ENCODE measurements around the gene KIF5C.
"Not testable (repeated sequence)": the region's sequence is repeated elsewhere in the genome, so short reads cannot be mapped to it uniquely, and the experiment has no call there.

The KIF5C gene

DNA sequence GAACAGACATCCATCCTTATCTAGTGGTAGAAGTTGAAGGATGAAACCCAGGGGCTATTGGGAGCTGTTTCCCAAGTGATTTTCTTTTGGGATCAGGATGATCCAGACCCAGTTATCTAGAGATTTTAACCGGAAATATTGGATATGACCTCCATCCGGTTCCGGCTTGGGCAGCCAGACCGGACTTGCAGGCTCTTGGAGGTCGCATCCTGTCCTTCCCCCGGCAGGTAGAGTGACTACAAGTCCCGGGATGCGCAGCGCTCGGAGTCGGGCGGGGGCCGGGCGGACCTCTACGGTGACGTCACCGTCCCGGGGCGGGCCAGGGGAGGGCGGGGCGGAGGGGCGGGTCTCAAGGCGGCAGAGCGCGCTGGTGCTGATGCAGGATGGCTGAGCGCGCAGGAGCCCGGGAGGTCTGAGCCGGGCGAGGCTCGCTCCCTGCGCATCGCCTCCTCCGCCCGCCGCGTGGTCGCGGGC is at the start of gene KIF5C:
Gene KIF5C (plus strand): TSS at position 360 of the 474 bp plus-strand sequence. CDS start 391 bp downstream, outside the sequence.
- DNase-seq: peak; percentile 13 to 18

DNA sequence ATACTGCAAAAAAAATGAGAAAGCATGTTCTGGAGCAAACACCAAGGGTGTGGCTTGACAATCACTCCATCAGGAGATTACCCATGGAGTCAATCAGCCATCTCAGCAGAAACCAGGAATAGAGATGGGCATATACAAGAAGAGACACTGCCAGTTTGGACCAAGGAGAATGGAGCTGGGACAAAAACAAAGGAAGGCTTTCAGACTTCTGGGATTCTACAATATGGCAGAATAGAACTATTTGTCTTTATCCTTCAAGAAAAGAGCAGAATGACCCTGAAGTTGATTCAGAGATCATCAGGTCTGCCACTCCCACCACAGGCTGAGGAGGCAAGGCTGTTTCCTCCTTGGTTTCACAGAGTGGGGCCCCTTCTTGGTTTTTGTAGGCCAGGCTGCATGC is 48.2 kb upstream of the KIF5C start:
- no peak for DNase-seq

DNA sequence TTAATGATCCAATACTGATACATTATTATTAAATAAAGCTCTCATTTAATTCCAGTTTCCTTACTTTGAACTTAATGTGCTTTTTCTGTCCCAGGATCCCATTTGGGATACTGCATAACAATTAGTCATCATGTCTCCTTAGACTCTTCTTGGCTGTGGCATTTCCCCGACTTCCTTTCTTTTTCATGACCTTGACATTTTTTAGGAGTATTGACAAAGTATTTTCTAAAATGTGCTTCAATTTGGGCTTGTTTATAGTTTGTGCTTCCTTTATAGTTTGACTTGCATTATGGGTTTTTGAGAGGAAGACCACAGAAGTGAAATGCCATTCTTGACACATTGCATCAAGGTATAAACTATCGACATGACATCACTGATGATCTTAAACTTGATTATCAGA is 46.1 kb upstream of the KIF5C start:
- DNase-seq: no peak

DNA sequence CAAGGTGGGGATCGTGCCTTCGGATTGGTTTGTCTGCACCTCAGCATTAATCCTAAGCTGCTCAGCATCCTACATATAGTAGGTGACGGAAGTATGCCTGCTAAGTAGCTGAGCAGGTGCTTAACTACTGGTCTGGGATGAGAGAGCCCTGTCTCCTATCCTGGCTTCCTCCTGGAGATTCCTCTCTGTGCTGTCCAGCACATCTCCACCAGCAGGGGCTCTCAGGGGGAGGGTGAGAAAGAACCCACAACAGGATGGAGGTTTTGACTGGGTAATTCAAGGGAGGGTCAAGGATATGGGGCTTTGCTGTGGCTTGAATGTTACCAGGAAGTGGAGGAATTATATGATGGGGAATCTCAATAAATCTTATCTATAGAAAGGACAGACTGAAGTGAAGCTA is 45.4 kb upstream of the KIF5C start:
- no peak for DNase-seq

DNA sequence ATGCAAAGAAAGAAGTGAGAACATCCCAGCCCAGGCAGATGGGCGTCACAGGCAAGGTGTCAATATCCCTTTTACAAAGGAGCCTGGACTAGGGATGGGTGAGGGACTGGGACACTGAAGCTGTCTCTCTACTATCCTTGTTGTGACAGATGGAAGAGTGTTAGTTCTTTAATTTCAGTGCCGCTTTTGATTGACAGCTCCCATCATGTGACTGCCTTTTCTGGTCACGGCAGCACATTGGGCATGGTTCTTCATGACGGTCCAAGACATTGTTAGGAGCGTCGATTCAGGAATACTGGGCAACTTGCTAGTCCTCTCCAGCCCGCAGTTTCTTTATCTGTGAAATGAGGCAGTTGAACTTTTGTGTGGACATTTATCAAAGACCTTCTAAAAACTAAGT is 42.4 kb upstream of the KIF5C start:
- DNase-seq: no peak

DNA sequence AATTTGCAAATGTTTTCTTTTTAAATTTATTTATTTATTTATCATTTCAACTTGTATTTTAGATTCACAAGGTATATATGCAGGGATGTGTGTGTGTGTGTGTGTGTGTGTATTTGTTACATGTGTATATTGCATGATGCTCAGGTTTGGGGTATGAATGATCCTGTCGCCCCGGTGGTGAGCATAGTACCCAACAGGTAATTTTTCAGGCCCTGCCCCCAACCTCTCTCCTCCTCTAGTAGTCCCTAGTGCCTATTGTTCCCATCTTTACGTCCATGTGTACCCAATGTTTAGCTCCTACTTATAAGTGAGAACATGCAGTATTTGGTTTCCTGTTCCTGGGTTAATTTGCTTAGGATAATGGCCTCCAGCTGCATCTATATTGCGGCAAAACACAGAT is 33.0 kb upstream of the KIF5C start:
- no peak for DNase-seq

DNA sequence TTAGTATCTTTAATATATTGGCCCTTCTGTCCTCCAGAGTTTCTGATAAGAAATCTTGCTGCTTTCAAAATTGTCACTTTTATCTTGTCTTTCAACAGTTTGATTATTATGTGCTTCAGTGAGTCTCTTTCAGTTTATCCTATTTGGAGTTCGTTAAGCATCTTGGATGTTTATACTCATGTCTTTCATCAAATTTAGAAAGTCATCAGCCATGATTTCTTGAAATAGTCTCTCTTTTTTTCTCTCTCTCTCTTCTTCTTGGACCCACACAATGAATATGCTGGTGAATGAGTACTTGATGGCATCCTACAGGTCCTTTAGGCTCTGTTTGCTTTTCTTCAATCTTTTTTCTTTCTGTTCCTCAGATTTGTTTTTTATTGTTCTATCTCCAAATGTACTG is 26.9 kb upstream of the KIF5C start:
- no peak for DNase-seq

DNA sequence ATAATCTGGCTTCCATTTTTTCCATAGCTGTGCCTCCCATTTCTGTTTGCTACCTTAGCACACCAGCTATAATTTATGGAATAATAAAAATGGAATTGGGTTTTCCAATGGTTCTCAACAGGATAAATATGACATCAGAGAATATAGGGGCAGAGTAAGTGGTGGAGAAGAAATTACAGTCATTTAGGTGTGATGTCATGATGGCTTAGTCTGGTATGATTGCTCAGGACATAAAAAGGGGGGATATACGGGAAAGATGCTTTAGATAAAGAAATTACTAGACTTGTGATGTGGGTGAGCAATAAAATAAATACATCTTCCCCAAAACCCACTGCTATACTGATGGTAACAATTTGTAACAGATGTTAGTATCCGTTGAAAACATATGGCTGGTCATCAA is 21.6 kb upstream of the KIF5C start:
- no peak for DNase-seq

DNA sequence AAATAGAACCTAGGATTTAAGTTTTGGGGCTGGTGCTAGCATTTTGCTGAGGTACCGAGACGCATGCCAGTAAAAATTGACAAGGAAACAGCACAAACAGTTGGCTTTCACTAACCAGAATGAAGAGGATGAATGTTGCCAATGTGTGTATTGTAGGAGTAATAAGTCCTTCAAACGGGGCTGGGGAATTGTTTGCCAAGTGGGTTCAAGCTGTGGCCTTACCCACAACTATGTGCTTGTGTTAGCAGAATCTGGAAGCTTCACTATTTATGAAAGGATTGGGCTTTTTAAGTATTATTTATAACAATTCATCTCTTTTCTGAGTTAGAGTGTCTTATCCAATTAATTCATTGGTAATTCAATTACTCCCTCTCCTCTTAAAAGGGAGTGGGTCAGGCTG is 15.0 kb upstream of the KIF5C start:
- no peak for DNase-seq

DNA sequence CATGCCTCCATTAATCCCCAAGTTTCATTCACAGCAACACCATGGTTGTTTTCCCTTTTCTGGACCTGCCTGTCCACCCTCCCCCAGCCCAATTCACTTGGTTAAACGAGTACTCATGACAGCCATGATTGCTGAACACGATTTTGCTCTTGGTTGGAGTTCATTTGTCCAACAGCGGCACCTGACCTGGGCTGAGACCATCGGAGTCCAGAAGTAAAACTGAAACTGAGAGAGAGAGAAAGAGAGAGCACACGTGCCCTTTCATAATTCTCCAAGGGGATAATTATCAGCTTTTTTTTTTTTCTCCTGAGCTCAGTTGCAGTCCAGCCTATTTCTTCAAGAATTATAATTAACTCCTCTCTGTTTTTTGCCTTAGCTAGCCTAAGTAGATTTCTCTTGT is 13.7 kb upstream of the KIF5C start:
- DNase-seq: no peak

DNA sequence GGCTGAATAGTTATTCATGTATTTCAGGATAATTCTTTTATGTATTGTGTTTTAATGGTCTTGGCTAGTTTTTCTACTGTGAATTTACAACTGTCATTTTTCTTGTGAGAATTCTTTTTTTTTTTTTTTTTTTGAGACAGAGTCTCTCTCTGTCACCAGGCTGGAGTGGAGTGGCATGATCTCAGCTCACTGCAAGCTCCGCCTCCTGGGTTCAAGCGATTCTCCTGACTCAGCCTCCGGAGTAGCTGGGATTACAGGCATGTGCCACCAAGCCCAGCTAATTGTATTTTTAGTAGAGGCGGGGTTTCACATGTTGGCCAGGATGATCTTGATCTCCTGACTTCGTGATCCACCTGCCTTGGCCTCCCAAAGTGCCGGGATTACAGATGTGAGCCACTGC is 12.5 kb upstream of the KIF5C start:
- DNase-seq: not testable (repeated sequence)

DNA sequence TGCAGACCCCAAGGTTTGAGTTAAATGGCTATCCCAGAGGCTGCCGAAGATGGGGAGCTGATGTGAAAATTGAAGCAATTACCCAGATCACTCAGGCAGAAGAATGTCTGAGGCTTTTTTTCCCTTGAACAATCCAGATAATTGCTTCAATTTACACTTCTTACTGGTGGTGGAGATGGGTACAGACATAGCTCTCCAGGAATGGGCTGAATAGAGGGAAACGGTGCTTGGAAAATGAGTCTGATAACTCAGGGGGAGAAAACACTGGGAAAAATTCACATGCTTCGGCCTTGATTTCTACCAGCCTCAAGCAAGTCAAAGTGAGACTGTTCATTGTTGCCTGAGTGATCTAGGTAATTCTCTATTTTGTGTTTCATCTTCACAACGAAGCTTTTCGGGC is 9.5 kb upstream of the KIF5C start:
- no peak for DNase-seq

DNA sequence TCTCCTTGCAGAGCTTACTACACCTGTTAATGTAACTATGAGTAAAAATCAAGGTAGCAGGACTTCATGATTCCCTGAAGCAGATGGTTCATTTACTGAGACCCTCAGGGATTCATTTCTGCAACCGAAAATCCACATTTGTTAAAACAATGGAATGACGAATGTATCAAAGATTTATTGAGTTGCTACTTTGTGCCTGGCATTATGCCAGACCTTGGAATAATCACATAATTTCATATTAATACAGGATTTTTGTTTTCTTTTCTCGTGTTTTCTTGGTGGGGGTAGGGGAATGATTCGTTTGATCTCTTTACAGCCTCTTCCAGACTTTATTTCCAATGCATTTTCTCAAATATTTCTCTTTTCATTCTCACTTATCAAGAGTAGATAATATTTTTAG is 8.9 kb upstream of the KIF5C start:
- DNase-seq: no peak

DNA sequence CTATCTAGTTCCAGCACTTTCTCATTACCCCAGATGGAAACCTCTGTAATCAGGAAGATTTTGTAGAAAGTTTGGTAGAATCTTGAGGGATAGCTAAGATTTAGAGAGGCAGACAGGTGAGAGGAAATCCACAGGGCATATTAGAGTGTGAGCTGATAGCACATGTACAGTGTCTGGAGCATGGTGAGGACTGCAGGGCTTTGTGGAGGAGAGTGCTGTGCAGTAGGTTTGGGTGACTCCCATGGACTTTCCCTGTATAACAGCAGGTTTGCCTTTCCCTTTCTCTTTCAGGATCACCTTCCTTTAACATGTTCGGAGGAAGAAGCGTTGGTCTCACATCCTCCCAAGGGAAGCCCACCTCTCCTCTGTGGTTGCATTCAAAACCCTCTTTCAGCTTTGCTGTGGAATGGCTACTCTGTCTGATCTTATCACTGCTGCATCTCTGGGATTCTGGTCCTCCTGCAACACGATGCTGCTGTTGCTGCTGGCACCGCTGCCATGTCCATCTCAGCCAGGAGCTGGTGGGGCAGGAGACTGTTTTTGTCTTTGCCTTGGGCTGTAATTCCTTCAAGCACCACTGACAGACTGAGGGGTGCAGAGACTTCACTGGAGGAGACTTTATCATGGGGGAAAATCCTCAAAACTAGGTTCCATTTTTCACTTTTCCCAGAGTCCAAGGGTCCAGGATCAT is 7.8 kb upstream of the KIF5C start:
- DNase-seq: no peak

DNA sequence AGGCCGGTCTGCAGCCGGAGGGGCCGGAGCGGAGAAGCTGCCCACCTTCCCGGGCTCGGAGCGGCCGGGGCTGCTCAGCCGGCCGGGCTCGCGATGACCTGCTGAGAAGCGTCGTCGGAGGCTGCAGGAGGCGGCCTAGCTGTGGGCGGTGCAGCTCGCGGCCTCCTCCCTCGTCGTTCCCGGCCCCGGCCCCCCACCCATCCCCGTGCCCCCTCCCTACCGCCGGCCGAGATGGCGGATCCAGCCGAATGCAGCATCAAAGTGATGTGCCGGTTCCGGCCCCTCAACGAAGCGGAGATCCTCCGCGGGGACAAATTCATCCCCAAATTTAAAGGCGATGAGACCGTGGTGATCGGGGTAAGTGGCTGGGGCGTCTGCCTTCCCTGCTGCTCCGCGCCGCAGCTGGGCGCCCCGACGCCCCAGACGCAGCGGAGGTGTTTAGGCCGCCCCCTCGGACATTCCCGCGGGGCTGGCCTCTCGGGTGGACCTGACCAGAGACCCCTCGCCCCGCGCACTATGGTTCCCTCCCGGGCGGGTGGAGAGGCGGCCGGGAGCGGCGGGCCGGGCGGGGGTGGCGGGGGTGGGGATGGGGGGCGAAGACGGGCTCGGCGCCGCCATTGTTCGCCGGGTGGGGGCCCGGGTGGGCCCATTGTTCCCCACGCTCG is 492 bp downstream of the KIF5C start:
- no peak for DNase-seq

DNA sequence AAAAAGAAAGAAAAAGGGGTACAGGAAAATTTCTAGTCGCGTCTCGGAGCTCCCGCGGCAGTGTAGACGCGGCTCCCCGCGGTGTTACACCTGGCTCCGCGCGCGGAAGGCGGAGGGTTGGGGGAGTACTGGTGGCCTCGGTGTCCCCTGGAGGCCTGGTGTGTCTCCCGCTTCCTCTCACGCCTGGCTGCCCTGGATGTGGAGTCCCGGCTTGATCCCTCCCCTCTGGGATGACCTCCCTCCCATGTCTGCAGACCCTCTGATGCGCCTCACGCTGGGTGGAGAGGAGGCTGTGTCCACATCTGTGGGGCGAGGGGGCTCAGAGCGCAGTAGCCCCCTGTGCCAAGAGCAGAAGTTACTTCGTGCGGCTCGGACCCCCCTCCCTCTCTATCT is 1.2 kb downstream of the KIF5C start:
- no peak for DNase-seq

DNA sequence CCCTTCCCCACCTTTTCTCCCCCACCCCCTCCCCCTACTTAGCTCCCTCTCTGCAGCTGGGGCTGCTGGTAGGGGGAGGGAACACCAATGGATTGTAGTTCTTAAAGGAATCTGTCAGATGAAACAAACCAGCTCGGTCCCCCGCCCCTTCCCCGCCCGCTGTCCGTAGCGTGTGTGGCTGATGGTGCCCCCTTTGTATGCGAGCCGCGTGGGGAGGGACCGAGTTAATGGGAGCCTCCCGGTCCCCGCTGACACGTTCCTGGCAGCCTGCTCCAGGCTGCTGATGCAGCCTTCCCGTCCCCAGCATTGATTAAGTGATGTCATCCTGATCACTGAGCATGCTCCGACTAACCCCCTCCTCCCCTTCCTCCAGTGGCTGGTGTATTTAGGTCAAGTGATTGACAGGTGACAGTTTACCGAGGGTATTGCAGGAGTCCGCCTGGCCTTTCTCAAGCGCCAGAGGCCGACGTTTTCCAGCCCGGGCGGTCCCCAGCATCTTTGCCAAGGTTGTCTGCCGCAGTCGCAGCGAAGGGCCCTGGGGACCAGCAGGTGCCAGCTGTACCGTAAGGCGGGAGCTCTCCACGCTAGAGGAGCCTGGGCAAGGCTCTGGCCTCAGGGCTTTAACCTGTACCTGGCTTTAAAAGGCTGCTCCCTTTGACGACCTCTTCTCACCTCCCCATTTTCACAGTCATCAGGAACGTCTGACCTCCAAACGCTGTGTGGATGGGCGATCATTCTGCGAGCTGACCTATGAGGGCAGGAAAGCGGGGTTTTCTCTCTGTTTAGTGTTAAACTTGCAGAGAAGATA is 1.8 kb downstream of the KIF5C start:
- no peak for DNase-seq

DNA sequence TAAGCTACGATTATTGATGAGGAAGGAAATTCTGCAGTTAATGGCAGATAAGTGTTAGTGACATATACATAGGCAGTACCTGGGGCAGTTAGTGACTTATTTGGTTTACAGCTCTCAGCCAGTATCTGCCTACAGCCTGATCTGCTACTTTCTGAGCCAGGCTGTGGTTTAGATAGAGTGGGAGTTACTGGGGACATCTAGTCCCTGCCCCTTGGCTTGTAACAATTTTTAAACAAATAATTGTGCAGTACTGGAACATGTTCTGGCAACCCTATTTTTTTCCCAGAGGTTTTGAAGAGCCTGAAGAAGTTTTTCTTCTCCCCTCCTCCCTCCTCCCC is 2.3 kb downstream of the KIF5C start:
- DNase-seq: no peak

DNA sequence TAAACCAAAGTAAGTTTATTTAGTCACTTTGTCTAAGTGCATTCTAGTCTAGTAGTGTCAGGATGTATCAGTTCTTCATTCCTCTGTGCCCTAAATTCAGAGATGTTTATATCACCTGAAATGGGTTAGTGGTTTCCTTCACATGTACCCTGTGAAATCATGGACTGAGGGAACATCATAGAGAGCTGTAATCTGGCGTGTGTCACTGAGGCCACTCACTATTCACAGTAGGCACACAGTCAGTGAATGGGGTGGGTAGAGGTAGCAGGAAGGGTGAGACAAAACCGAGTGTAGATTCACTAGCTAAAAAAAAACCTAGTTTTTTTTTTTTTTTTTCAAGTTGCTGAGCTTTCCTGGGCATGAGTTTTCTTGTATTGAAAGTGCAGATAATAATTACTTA is 5.6 kb downstream of the KIF5C start:
- DNase-seq: no peak

DNA sequence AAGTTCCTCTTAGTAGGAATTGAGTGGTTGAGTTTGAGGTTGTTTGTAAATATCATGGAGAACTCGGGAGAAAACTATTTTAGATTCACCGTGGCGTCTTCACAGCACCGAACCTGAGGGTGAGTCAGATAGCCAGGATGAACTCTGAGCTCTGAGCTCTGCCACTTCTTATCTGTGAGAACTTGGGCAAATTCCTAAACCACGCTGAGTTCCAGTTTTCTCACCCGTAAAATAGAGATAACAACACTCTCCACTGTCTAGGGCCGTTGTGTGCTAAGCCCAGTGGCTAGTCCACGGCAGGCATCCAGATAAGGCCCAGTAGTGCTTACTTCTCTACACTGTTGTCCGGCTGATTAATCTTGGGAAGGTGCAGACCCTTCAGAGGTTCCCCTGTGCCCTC is 7.0 kb downstream of the KIF5C start:
- no peak for DNase-seq

DNA sequence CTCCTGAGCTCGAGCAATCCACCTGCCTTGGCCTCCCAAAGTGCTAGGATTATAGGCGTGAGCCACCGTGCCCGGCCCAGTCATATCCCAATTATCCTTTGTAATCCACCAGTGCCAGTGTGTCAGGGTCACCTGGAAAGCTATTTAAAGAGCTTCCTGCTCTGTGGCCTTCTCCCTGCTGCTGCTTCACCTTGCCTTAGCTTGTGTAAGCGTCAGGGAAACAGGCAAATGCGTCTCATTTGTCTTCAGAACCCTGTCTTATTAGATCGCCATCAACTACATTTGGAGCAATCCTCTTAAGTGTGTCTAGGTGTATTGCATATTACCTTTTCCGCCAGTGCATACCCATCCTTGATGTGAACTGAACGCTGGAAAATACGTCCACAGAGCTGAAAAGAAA is 10.2 kb downstream of the KIF5C start:
- no peak for DNase-seq

DNA sequence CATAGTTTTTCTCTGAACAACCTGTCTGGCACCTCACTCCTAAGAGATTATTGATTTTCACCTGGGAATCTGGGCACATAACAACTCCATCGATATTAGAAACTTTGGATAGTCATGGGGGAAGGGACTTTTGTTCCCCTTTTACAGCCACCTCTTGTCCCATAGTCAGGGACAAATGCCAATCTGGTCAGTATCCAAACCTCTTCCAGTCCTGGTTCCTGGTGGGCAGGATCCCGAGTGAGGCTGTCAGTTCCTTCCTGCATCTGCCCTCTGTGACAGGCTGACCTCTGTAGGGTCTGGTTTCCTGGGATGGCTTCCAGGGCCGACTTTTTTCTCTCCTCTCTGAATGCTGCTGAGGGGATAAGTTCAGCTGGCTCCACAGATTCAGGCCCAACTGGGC is 11.0 kb downstream of the KIF5C start:
- DNase-seq: no peak

DNA sequence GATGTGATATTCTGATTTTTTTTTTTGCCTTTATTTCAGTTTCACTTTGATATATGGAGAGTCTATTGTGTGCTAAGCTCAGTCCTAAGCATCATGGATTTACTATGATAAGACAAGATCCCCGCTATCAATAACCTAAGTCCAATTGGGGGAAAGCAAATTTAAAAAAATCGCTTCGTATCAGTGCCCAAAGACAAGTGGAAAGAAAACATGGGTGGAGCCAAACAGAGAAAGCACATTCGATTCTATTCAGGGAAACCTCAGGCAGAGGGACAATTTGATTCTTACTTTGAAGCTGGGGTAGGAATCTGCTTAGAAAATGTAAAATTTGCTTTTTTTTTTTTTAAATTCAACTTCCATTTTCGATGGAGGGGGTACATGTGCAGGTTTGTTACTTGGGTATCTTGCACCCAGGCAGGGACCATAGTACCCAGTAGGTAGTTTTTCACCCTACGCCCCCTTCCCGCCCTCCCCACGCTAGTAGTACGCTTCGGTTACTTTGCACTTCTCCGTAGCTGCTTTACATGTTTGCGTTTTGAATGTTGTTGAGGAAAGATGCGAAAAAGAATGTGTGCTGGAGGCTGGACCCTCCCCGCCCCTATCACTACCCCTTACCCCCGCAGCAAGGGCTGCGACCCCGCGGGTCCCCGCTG is 12.4 kb downstream of the KIF5C start:
- no peak for DNase-seq

Data from inflammatory macrophage treated with lipopolysaccharide for 1 hour (primary cell).